Measurements from ENCODE around the gene SPATA9. TPM values are rescaled to one million over a fixed set of nuclear protein-coding genes. Genes with fewer than 3 reads are reported as not detected.
"Not testable (repeated sequence)": the region's sequence is repeated elsewhere in the genome, so short reads cannot be mapped to it uniquely, and the experiment has no call there.

The SPATA9 gene
- total RNA-seq, 1 donor from 2014 or later = not detected

- intact Hi-C loops (cut with micrococcal nuclease) = loop anchor here (2.0 to 10.0 kb wide), 3 partner anchors 47 to 161 kb away; partner anchors contain the start of genes ARSK and RFESD
Measured at GRCh38 chr5:95718203-95718602, 35.4 kb upstream of the SPATA9 start.

- intact Hi-C loops (cut with micrococcal nuclease) = loop anchor here (5.0 to 10.0 kb wide), 2 partner anchors 47 to 160 kb away; partner anchors contain the start of gene ARSK
Measured at GRCh38 chr5:95717439-95717838, 34.6 kb upstream of the SPATA9 start.

GRCh38 chr5:95715799-95716461, 33.1 kb upstream of the SPATA9 start:
- intact Hi-C loops (cut with micrococcal nuclease) = loop anchor here (5.0 to 10.0 kb wide), 2 partner anchors 49 to 159 kb away; partner anchors contain the start of gene ARSK

DNA sequence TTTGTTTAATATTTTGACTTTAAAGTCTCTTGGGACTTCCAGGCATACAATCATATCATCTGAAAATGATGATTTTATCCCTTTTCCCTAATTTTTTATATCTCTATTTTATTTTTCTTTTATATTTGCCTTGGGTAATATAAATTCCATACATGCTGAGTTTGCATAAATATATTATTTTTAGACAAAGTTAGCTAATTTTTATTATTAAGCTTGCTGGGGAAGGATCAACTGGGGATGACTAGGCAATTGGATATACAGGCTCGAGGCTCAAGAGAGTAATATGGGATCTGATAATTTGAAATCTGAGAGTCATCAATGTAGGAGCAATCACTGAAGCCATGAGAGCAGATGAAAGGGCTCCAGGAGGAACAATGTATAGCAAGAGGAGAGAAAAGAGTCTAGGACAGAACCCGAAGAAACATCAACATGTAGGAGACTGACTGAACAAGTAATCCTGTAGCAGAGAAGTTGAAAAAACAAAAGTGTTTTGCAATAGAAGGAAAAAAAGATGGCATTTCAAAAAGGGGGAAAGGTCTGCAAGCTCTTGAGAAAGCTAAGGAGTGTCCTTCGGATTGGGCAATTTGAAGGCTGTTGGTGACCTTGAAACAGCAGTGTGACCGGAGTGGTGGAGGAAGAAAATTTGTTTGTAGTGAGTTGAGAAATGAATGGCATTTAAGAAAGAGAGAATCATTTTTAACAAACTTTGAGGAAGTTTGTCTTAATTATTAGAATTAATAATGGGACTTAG, 31.3 kb upstream of the SPATA9 start:
- intact Hi-C loops (cut with micrococcal nuclease) = loop anchor here (10.0 kb wide), 1 partner anchor 51 kb away; no protein-coding TSS in a partner anchor

DNA sequence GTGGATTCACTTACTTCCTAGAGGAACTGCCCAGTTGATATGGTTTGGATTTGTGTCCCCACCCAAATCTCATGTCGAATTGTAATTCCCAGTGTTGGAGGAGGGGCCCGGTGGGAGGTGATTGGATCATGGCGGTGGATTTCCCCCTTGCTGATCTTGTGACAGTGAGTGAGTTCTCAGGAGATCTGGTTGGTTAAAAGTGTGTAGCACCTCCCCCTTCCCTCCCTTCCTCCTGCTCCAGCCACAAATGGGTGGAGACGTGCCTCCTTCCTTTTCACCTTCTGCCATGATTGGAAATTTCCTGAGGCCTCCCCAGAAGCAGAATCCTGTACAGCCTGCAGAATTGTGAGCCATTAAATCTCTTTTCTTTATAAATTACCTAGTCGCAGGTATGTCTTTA, 30.5 kb upstream of the SPATA9 start:
- intact Hi-C loops (cut with micrococcal nuclease) = loop anchor here (10.0 kb wide), 1 partner anchor 52 kb away; no protein-coding TSS in a partner anchor

DNA sequence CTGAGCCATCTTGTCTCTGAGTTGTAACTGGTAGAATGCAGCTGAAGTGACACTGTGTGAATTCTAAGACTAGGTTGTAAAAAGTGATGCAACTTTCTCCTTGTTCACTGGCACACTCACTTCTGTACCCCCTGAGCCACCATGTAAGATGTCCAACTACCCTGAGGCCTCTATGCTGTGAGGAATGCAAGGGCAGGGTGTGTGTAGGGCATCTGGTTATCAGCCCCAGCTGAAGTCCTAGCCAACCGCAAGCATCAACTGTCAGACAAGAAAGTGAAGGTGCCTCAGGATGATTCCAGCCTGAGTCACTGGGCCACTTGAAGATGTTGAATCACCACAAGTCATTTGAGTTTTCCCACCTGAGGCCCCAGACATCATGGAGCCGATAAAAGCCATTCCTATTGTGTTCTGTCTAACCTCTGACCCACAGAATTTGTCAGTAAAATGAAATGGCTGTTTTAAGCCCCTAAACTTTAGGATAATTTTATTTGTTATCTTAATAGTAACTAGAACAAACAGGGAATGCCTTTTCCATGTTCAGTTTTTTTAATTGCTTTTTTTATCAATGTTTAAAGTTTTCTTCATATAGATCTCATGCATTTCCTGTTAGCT, 29.7 kb upstream of the SPATA9 start:
- intact Hi-C loops (cut with micrococcal nuclease) = loop anchor here (10.0 kb wide), 1 partner anchor 52 kb away; no protein-coding TSS in a partner anchor

GRCh38 chr5:95711501-95712346, 28.9 kb upstream of the SPATA9 start:
- intact Hi-C loops (cut with micrococcal nuclease) = loop anchor here (10.0 kb wide), 1 partner anchor 53 kb away; no protein-coding TSS in a partner anchor

DNA sequence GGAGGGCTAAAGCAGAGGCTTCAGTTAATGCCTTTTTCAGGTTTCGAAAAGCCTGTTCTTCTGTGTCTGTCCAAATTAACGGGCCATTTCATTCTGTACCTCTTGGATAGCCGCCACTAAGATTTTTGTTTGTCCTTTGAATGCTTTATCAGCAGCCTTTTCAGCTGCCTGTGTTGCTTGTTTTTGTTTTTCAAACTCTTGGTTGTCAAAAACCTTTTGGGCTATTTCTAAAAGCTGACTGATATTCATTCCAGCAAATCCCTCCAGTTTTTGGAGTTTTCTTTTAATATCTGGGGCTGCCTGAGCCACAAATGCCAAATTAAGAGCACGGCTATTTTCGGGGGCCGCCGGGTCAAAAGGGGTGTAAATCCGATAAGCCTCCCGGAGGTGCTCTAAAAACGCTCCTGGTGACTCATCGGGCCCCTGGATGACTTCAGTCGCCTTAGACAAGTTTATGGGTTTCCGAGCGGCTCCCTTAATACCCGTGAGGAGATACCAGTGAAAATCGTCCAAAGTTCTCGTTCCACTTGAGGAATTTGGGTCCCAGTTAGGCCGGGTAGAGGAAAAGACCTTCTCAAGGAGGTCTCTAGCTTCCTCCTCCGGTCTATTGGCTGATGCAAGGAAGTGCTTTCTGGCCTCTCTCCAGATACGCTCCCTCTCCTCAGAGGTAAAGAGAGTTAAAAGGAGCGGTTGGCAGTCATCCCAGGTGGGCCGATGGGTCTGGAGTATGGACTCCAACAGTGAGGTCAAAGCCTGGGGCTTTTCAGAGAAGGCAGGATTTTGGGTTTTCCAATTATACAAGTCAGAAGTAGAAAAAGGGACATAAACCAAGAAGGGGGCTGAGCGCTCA, 28.1 kb upstream of the SPATA9 start:
- intact Hi-C loops (cut with micrococcal nuclease) = loop anchor here (10.0 kb wide), 1 partner anchor 54 kb away; no protein-coding TSS in a partner anchor

DNA sequence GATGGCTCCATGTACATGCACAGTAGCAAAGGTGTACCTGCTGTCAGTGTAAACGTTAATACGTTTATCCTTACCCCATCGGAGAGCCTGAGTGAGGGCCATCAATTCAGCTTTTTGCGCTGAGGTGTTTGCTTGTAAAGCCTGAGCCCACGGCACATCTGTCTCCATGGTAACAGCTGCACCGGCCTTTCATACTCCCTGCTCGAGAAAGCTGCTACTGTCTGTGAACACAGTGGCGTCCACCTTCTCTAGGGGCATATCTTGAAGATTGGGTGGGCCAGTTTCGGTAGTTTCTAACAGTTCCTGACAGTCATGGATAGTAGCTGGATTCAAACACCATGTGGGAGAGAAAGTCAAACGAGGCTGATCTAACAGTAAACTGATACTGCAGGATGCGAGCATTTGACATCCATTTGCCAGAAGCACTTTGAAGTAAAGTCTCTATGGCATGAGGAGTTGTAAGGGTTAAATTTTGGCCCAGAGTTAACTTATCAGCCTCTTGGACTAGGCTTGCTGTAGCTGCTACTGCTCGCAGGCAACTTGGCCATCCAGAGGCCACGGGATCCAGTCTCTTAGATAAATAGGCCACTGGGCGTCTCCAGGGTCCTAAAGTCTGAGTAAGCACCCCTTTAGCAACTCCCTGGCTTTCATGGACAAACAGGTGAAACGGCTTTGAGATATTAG, 27.3 kb upstream of the SPATA9 start:
- intact Hi-C loops (cut with micrococcal nuclease) = loop anchor here (10.0 kb wide), 1 partner anchor 55 kb away; no protein-coding TSS in a partner anchor

GRCh38 chr5:95708876-95709275, 26.1 kb upstream of the SPATA9 start:
- intact Hi-C loops (cut with micrococcal nuclease) = no loop called here

DNA sequence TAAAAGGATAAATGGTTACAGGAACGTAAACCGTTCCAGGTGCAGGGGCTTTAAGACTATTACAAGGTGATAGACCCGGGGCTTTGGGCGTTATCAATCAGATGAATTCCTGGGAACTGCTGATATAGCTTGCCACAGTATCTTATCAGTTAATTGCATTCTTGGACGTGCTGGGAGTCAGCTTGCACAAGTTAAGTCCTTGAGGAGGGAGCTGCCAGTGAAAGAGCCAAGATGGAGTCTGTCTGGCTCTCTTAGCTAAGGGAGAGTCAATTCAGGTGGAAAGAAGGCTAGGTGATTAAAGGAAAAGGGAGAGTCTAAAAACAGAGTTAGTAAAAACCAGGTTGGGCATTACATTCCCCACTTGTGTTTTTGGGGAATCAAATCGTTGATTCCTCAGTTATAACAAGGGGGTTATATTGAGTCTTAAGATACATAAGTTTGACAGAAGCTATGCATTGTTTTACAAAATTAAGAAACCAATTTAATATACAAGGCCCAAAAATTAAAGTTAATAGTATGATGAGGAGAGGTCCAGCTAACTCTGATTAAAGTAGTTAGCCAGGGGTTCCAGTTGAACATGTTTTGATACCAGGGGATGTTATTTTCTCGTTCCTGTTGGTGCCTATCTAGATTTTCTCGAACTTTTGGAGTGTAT, 24.9 kb upstream of the SPATA9 start:
- intact Hi-C loops (cut with micrococcal nuclease) = not testable (repeated sequence)

- intact Hi-C loops (cut with micrococcal nuclease) = no loop called here
Measured at GRCh38 chr5:95707055-95707454, 24.3 kb upstream of the SPATA9 start.

- intact Hi-C loops (cut with micrococcal nuclease) = not testable (repeated sequence)
Measured at GRCh38 chr5:95706196-95706595, 23.4 kb upstream of the SPATA9 start.

GRCh38 chr5:95704150-95704549, 21.4 kb upstream of the SPATA9 start:
- intact Hi-C loops (cut with micrococcal nuclease) = no loop called here

- intact Hi-C loops (cut with micrococcal nuclease) = no loop called here
Measured at GRCh38 chr5:95701074-95701473, 18.3 kb upstream of the SPATA9 start.

DNA sequence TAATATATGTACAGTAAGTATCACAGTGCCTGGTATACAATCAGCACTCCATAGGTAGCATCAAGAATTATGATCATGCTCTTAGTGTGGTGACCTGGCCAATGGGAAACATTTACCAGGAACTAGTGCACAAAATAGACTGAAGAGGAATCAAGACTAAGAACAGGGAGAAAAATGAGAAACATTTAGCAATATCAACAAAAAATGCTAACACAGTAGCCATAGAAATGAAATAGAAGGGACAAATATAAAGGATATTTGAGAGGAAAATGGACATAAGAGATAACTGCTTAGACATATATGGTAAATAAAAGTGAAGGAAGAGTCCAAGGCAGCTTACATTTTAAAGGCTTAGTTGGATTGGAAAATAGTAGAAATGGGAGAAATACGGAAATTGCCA, 16.5 kb upstream of the SPATA9 start:
- intact Hi-C loops (cut with micrococcal nuclease) = no loop called here

DNA sequence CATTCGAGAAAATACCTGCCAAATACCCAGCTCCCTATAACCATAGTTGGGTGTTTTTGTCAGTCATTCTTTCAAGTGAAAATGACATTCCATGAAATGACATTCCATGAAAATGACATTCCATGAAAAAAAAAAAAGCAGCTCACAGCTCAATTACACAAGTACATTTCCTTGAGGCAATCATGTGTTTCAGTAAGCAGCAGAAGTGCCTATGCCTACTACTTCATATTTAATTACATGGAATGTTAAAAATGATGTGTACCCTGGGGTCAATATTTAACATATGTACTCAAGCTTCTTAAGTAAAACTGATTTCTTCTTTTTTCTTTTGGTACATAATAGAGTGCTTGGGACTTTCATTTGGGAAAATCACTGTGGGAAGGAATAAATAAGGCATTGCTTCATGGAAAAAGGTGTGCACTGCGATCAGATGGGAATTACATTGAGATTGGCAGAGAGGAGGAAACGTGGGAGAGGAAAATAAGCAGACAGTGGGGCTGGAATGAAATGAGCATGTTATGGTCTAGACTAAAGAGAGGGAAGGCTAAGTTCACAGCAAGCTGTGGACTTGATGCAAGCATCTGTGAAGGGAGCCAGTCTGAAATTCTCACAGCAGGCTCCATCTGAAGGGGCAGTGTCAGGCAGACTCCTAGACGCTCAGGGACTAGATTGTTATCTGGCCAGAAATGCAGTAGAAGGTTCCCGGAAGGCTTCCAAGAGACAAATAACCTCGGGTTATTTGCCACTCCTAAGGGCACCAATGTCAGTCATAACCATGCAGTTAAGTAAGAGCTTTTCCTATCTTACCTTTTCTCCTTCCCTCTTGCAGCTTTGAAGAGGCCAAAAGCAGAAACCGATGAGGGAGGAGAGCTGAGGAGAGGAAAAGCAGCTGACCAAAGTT, 15.2 kb upstream of the SPATA9 start:
- intact Hi-C loops (cut with micrococcal nuclease) = no loop called here

- intact Hi-C loops (cut with micrococcal nuclease) = no loop called here
Measured at GRCh38 chr5:95690333-95690732, 7.5 kb upstream of the SPATA9 start.
